Hindlimb muscle (tissue), 1 donor: ENCODE measurements around the gene SLC7A11. TPM values are rescaled to one million over a fixed set of nuclear protein-coding genes. Genes with fewer than 3 reads are reported as not detected.
"Not testable (repeated sequence)": the region's sequence is repeated elsewhere in the genome, so short reads cannot be mapped to it uniquely, and the experiment has no call there.

Experiments
- DNase-seq: peaks from one replicate; pipeline ENCODE4 v3.0.0-alpha.2; 2013
- polyA plus RNA-seq: library from polyadenylated mRNA; unstranded; fragments of 120-200 nt; gene quantifications from one replicate; pipeline ENCODE4 v1.2.1, GENCODE V29; 2013; ENCODE audit not compliant: insufficient read length

SLC7A11 gene
- polyA plus RNA-seq, 1 donor: 0.46 TPM

DNA sequence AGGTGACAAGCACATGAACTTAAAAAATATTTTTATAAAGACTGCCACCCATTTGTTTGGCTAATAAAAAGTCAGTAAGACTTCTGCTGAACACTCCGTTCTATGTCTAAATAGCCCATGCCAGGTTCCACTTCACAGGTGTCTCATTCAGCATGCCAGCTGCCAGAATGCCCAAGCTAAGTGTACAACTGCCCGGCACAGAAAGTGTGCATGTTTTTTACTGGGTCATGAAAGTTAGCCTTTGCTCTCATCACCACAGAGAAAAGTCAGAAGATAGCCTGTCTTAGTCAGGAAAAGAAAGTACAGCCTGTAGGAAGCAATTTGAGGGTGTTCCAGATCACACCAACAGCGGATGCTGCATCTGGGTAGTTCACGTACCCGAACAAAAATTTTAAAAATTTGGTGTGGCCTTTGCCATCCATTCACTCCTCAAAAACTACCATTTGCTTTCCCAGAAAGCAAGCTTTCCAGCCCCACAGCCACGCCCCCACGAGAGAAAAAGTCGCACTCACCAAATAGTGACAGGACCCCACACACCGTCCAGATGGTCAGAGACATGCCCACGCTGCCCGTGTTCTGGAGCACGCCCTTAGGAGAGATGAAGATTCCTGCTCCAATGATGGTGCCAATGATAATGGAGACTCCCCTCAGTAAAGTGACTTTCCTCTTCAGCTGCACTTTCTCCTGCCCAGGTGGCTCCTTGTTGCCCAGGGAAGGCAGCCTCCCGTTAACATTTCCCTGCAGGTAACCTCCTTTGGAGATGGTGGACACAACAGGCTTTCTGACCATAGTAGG is 671 bp downstream of the SLC7A11 start:
- DNase-seq: peak; percentile 13

- DNase-seq: no peak
Measured at GRCh38 chr4:138239491-138239890, 2.7 kb downstream of the SLC7A11 start.

DNA sequence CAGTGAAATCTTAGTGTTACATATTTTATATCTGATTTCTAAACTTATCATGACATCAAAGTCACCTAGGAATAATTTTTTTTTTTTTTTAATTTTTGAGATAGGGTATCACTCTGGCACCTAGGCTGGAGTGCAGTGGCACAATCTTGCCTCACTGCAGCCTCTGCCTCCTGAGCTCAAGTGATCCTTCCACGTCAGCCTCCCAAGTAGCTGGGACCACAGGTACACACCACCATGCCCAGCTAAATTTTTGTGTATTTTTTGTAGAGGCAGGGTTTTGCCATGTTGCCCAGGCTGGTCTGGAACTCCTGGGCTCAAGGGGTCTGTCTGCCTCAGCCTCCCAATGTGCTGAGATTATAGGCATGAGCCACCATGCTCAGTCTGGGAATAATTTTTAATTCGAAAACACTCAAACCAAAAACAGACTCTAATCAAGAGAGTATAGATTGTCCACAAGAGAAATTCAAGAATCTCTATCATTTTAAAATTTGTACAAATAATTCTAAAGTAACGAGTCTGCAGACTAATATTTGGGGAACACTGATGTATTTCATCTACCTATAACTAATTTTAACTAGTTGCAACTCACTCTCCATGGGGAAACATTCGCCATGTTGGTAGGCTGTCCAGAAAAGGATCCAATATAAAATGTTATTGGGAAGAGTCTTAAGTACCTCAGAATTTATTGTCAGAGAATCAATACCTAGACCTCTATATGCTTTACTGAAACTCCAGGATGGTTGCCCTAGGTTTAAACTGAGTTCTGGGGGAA is 3.4 kb downstream of the SLC7A11 start:
- no peak for DNase-seq

- DNase-seq: not testable (repeated sequence)
Measured at GRCh38 chr4:138237132-138237531, 5.0 kb downstream of the SLC7A11 start.

- no peak for DNase-seq
Measured at GRCh38 chr4:138236037-138236436, 6.1 kb downstream of the SLC7A11 start.

GRCh38 chr4:138235419-138235952 is 6.7 kb downstream of the SLC7A11 start:
- DNase-seq: no peak

DNA sequence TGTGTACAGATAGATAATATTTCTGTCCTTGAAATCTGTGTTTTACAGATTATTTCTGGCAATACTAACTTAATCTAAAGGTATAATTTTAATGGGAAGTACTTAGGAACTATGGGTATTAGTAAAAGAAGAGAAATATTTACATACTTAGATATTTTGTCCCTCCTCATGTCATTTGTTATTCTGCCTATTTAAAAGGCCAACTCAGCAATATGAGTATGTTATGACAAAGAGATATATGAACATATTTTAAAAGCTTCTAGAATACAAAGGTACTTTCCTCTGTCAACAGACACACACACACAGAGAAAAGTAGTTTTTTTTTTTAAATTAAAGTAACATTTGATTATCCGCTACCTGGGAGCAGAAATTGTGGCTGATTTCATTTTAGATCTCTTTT is 7.9 kb downstream of the SLC7A11 start:
- DNase-seq: no peak

- no peak for DNase-seq
Measured at GRCh38 chr4:138233313-138234034, 8.7 kb downstream of the SLC7A11 start.

GRCh38 chr4:138232364-138232763 is 9.8 kb downstream of the SLC7A11 start:
- no peak for DNase-seq

- DNase-seq: no peak
Measured at GRCh38 chr4:138230048-138230447, 12.1 kb downstream of the SLC7A11 start.

GRCh38 chr4:138229160-138229559 is 13.0 kb downstream of the SLC7A11 start:
- no peak for DNase-seq

GRCh38 chr4:138226351-138226750 is 15.8 kb downstream of the SLC7A11 start:
- DNase-seq: no peak

DNA sequence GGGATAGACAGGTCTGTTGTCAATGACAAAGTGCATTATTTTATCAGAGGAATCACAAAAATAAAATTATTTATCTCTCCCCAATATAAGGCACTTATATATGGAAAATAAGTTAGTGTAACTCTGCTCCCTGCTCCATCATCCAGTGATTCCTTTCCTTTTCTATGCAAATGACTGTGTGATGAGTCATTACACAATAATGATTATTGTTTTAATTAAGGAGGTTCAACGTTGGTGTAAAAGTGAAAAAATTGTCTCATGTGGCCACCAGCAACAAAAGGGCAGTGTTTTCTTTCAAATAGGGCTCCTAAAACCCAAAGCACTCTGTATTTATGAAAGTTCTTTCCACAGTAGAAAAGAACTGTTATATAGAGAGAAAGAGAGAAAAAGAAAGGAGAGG is 16.7 kb downstream of the SLC7A11 start:
- no peak for DNase-seq

DNA sequence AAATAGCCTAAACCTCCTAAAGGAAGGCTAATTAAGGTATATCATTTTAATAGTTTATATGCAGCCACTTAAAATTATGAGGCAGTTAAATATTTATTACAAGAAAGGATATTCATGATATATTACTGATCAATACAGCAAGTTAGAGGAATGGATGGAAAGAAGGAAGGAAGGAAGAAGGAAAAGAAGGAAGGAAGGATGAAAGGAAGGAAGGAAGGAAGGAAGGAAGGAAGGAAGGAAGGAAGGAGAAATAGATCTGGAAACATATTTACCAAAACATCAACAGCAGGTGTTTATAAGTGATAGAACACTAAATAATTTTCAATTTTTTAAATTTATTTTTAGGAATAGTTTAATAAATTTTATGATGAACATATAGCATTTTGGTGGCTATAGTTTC is 17.5 kb downstream of the SLC7A11 start:
- no peak for DNase-seq

- DNase-seq: no peak
Measured at GRCh38 chr4:138223231-138223910, 18.8 kb downstream of the SLC7A11 start.

- DNase-seq: peak; percentile 19
Measured at GRCh38 chr4:138222046-138222445, 20.1 kb downstream of the SLC7A11 start.

DNA sequence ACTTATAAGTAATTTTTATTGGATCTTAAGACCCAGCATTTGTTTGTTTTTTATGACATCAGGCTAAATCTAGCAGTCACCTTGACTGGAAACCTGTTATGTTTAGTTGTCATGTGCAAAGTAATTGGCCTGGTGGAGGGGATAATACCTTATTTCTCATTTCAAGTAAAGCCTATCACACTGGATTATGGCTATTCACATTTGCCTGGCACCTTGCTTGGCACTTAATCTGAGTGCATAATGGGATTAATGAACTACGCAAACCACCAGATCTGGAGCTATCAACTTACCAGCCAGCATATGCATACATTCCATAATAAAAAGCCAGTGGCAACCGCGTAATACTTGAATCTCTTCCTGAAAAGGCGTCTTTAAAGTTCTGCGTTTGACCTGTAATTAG is 23.2 kb downstream of the SLC7A11 start:
- DNase-seq: no peak

- DNase-seq: no peak
Measured at GRCh38 chr4:138217567-138217966, 24.6 kb downstream of the SLC7A11 start.

GRCh38 chr4:138216272-138216867 is 25.8 kb downstream of the SLC7A11 start:
- no peak for DNase-seq

DNA sequence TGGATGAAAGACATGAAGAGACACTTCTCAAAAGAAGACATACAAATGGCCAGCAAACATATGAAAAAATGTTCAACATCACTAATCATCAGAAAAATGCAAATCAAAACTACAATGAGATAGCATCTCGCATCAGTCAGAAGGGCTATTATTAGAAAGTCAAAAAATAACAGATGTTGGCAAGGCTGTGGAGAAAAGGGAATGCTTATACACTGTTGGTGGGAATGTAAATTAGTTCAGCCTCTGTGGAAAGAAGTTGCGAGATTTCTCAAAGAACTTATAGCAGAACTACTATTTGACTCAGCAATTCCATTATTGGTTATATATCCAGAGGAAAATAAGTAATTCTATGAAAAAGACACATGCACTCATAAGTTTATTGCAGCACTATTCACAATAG is 31.6 kb downstream of the SLC7A11 start:
- not testable (repeated sequence) for DNase-seq

DNA sequence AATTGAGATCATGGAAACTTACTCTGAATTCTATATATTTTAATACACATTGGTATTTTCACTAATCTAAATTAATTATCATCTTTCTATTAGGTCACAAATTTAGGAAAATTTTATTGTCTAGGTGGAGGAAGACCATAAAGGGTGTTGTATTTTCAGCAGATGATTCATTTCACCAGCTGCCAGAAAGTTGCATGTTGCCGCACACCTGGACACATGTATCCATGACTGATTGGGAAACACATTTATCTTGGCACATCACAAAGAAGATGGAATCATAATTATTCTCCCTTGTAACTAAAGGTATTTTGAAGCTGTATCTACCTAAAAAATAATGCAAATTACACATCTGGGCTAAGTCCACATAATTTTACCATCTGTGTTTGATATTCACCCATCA is 33.1 kb downstream of the SLC7A11 start:
- no peak for DNase-seq
